Measurements from ENCODE around the gene DHX8.

DNA sequence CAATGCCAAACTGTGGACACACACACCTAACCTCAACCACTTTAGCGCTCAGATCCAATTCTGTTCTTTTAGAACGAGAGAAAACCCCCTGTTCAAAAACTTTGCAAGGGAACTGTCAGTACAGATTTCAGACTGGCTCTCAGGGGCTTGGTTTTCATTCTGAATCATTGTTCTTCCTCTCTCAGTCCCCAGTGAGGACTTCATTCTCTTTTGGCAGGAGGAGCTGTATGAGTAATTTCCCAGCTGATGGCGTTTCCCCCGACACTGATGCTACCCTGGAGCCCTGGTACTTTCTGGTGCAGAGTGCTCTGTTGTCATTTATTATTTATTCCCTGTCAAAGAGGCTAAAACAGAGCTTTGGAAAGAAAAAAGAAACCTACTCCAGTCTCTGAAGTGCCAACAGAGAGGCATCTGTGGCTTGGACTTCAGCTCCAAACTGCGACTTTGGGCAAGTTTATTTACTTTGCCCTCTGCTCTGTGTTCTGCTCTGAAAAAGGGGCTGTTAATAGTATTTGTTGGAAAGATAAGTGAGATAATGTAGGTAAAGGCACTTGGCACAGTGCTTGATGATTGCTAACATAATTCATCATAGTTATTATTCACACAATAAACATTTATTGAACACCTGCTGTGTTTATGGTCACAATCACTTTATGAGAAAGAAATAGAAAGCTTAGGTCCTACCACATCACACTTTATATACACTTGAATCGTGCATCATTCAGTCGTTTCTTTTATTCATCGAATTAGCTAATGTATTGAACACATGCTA is 34.0 kb downstream of the DHX8 start:
- TF ChIP-seq SIN3A (IDR thresholded peaks at IDR 0.05; ENCODE audit: borderline replicate concordance, insufficient read depth, low read length) (peak; percentile 93; the same call in 1 of the 2 replicates), FOXP2 (optimal IDR thresholded peaks at IDR 0.05; ENCODE audit: borderline replicate concordance, extremely low read depth, extremely low read length, insufficient read depth) (no peak), POLR2AphosphoS5 (IDR thresholded peaks at IDR 0.05; ENCODE audit: low read depth, low read length) (no peak)
- TF ChIP-seq, protein P1, sequence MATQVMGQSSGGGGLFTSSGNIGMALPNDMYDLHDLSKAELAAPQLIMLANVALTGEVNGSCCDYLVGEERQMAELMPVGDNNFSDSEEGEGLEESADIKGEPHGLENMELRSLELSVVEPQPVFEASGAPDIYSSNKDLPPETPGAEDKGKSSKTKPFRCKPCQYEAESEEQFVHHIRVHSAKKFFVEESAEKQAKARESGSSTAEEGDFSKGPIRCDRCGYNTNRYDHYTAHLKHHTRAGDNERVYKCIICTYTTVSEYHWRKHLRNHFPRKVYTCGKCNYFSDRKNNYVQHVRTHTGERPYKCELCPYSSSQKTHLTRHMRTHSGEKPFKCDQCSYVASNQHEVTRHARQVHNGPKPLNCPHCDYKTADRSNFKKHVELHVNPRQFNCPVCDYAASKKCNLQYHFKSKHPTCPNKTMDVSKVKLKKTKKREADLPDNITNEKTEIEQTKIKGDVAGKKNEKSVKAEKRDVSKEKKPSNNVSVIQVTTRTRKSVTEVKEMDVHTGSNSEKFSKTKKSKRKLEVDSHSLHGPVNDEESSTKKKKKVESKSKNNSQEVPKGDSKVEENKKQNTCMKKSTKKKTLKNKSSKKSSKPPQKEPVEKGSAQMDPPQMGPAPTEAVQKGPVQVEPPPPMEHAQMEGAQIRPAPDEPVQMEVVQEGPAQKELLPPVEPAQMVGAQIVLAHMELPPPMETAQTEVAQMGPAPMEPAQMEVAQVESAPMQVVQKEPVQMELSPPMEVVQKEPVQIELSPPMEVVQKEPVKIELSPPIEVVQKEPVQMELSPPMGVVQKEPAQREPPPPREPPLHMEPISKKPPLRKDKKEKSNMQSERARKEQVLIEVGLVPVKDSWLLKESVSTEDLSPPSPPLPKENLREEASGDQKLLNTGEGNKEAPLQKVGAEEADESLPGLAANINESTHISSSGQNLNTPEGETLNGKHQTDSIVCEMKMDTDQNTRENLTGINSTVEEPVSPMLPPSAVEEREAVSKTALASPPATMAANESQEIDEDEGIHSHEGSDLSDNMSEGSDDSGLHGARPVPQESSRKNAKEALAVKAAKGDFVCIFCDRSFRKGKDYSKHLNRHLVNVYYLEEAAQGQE (IDR thresholded peaks at IDR 0.05; ENCODE audit: insufficient read depth in 1 of 2, low read depth in 2 of 2, low read length in 2 of 2): no peak

Data from PFSK-1 (cell line).